Thyroid gland (tissue), 4 donors: ENCODE results near the gene GGCX. TPM values are rescaled to one million over a fixed set of nuclear protein-coding genes. Genes with fewer than 3 reads are reported as not detected.

Experiments used
- DNase-seq, 2 donors: peaks; one replicate each; pipeline ENCODE4 v3.0.0-alpha.2; 2019
- H3K27ac ChIP-seq, 3 donors: fragments of 200-600 bp; sonication (generic); 1 replicate in 2 of 3; 2 replicates in 1 of 3; pipeline ENCODE4 v1.5.1; 2016 to 2019; ENCODE audit warnings: mild to moderate bottlenecking in 1 of 3, moderate library complexity in 1 of 3
- H3K27me3 ChIP-seq: fragments of 200-600 bp; sonication (generic); one replicate; pipeline ENCODE4 v1.5.1; 2019
- H3K36me3 ChIP-seq, 2 donors: fragments of 200-600 bp; sonication (generic); one replicate each; pipeline ENCODE4 v1.5.1; 2016 to 2019
- H3K4me1 ChIP-seq, 2 donors: fragments of 200-600 bp; sonication (generic); one replicate each; pipeline ENCODE4 v1.5.1; 2017 to 2019
- H3K4me3 ChIP-seq, 3 donors: fragments of 200-600 bp; sonication (generic); replicated peaks in 1 of 3; 1 replicate in 2 of 3; 2 replicates in 1 of 3; pipeline ENCODE4 v1.5.1; 2016; ENCODE audit warnings: mild to moderate bottlenecking in 1 of 3
- H3K9me3 ChIP-seq: fragments of 200-600 bp; sonication (generic); one replicate; pipeline ENCODE4 v1.5.1; 2017
- CTCF ChIP-seq, 6 experiments: fragments of 200-600 bp in 3 of 6; fragments of 450-650 bp in 3 of 6; sonication (generic) in 3 of 6; IDR thresholded peaks; one replicate each; pipeline ENCODE4 v1.5.1; 2016 to 2019; ENCODE audit warnings: antibody characterized with exemption in 6 of 6, mild to moderate bottlenecking in 2 of 6, inconsistent platforms in 1 of 6, moderate library complexity in 1 of 6
- POLR2A ChIP-seq, 2 donors: fragments of 450-650 bp; IDR thresholded peaks; one replicate each; pipeline ENCODE4 v1.6.1; 2017; ENCODE audit warnings: antibody characterized with exemption in 2 of 2, mild to moderate bottlenecking in 2 of 2, moderate library complexity in 1 of 2
- WGBS, 2 donors: methylation state at CpG; one replicate each; pipeline ENCODE4 v1.1.5; 2017; 5-methylcytosine and 5-hydroxymethylcytosine counted together
- intact Hi-C: fragments of 100-400 bp; cut with DNase I; formaldehyde crosslinking; loops from one replicate; pipeline ENCODE4 v1.15.1; 2023
- total RNA-seq, 4 donors: library from RNA; depleted of rRNA; stranded (reverse); fragments of >200 nt; gene quantifications; one replicate each; pipeline ENCODE4 v1.2.3, GENCODE V29; 2016

Gene GGCX
- total RNA-seq, 4 donors from 2014 or later: 39.5 to 81.9 (median 51.6) TPM

GRCh38 chr2:85600951-85601770, 39.9 kb upstream of the GGCX start:
- intact Hi-C loops: no loop called here
- Histone ChIP-seq H3K4me3 (peak overlapping the region in 2 of 3 donors; percentile 51 to 60), H3K9me3 (no peaks in the 10 kb centered on the region), H3K27ac (peak overlapping the region; percentile 42 to 76 (median 63)), H3K36me3 (peaks cover 6 to 12% of the 10 kb centered on the region in 2 donors), H3K27me3 (no peaks in the 10 kb centered on the region), H3K4me1 (peaks cover 35 to 52% of the 10 kb centered on the region in 2 donors)
- TF ChIP-seq CTCF (IDR thresholded peaks at IDR 0.05) (no peak), POLR2A (IDR thresholded peaks at IDR 0.05) (no peak)
- DNase-seq: no peak
- WGBS, 2 donors: 79% methylated on average over 3 to 5 of the region's 6 CpGs

- H3K27ac ChIP-seq: no peak overlapping the region
- 81 to 89% methylated on average over 2 to 3 of the region's 3 CpGs for WGBS, 2 donors
- no peaks in the 10 kb centered on the region for H3K27me3 ChIP-seq
- no peaks in the 10 kb centered on the region for H3K9me3 ChIP-seq
- no peak for DNase-seq
- H3K4me3 ChIP-seq: no peak overlapping the region
- H3K36me3 ChIP-seq: peaks cover 6 to 12% of the 10 kb centered on the region in 2 donors
- H3K4me1 ChIP-seq: peaks cover 30 to 43% of the 10 kb centered on the region in 2 donors
- no peak for TF ChIP-seq CTCF (IDR thresholded peaks at IDR 0.05)
- no peak for TF ChIP-seq POLR2A (IDR thresholded peaks at IDR 0.05)
- intact Hi-C loops: no loop called here
These were observed 38.9 kb upstream of the GGCX start for GRCh38 chr2:85600235-85600575.

- peaks cover 33 to 40% of the 10 kb centered on the region in 2 donors for H3K4me1 ChIP-seq
- H3K9me3 ChIP-seq: no peaks in the 10 kb centered on the region
- H3K27ac ChIP-seq: no peak overlapping the region
- H3K27me3 ChIP-seq: no peaks in the 10 kb centered on the region
- peaks cover 6 to 12% of the 10 kb centered on the region in 2 donors for H3K36me3 ChIP-seq
- no peak for TF ChIP-seq POLR2A (IDR thresholded peaks at IDR 0.05)
- TF ChIP-seq CTCF (IDR thresholded peaks at IDR 0.05): no peak
- H3K4me3 ChIP-seq: no peak overlapping the region
- DNase-seq: no peak
- intact Hi-C loops: no loop called here
- WGBS, 2 donors: 81 to 82% methylated on average over 10 to 17 of the region's 17 CpGs
These were observed 38.4 kb upstream of the GGCX start for GRCh38 chr2:85599468-85600234.

GRCh38 chr2:85598594-85599340, 37.5 kb upstream of the GGCX start:
- peaks cover 6 to 12% of the 10 kb centered on the region in 2 donors for H3K36me3 ChIP-seq
- WGBS, 2 donors: 79 to 81% methylated on average over 14 of the region's 14 CpGs
- DNase-seq: no peak
- H3K27me3 ChIP-seq: no peaks in the 10 kb centered on the region
- H3K4me1 ChIP-seq: peaks cover 30 to 40% of the 10 kb centered on the region in 2 donors
- TF ChIP-seq CTCF (IDR thresholded peaks at IDR 0.05) (no peak), POLR2A (IDR thresholded peaks at IDR 0.05) (no peak)
- H3K9me3 ChIP-seq: no peaks in the 10 kb centered on the region
- no peak overlapping the region for H3K27ac ChIP-seq
- intact Hi-C loops: no loop called here
- H3K4me3 ChIP-seq: no peak overlapping the region
